RWPE2 (cell line): Measurements from ENCODE around the gene UNC13A.

Experiments used
- ATAC-seq: fragments of 200-7000 bp; cut with Tn5 transposase; 3 replicates; pipeline ENCODE4 v1.9.1; 2021; ENCODE audit warnings: low read depth
- DNase-seq: peaks from one replicate; pipeline ENCODE4 v3.0.0-alpha.2; 2020; ENCODE audit warnings: low spot score
- H3K27ac ChIP-seq: fragments of 450-650 bp; 2 replicates; pipeline ENCODE4 v1.5.1; 2017; ENCODE audit warnings: mild to moderate bottlenecking; ENCODE audit not compliant: poor library complexity, severe bottlenecking
- H3K27me3 ChIP-seq: fragments of 250-450 bp; sonication (Bioruptor Pico); 2 replicates; pipeline ENCODE4 v1.5.1; 2021; ENCODE audit warnings: mild to moderate bottlenecking, moderate library complexity; ENCODE audit not compliant: insufficient read depth, poor library complexity, severe bottlenecking
- H3K36me3 ChIP-seq: fragments of 250-450 bp; sonication (Bioruptor Pico); 2 replicates; pipeline ENCODE4 v1.5.1; 2020; ENCODE audit warnings: low read depth, mild to moderate bottlenecking, moderate library complexity
- H3K4me1 ChIP-seq: fragments of 250-450 bp; sonication (Bioruptor Pico); 2 replicates; pipeline ENCODE4 v1.5.1; 2021; ENCODE audit warnings: mild to moderate bottlenecking, moderate library complexity; ENCODE audit not compliant: insufficient read depth, poor library complexity, severe bottlenecking
- H3K4me3 ChIP-seq: fragments of 250-450 bp; sonication (Bioruptor Pico); 2 replicates; pipeline ENCODE4 v1.5.1; 2021; ENCODE audit warnings: mild to moderate bottlenecking, moderate library complexity; ENCODE audit not compliant: severe bottlenecking
- H3K9me3 ChIP-seq: fragments of 250-450 bp; sonication (Bioruptor Pico); 2 replicates; pipeline ENCODE4 v1.5.1; 2021; ENCODE audit warnings: mild to moderate bottlenecking, moderate library complexity; ENCODE audit not compliant: severe bottlenecking
- TF ChIP-seq, protein P1 (sequence below): fragments of 450-650 bp; IDR thresholded peaks from one replicate; pipeline ENCODE4 v1.5.1; 2017; ENCODE audit warnings: mild to moderate bottlenecking, moderate library complexity; ENCODE audit not compliant: poor library complexity, severe bottlenecking

UNC13A gene

DNA sequence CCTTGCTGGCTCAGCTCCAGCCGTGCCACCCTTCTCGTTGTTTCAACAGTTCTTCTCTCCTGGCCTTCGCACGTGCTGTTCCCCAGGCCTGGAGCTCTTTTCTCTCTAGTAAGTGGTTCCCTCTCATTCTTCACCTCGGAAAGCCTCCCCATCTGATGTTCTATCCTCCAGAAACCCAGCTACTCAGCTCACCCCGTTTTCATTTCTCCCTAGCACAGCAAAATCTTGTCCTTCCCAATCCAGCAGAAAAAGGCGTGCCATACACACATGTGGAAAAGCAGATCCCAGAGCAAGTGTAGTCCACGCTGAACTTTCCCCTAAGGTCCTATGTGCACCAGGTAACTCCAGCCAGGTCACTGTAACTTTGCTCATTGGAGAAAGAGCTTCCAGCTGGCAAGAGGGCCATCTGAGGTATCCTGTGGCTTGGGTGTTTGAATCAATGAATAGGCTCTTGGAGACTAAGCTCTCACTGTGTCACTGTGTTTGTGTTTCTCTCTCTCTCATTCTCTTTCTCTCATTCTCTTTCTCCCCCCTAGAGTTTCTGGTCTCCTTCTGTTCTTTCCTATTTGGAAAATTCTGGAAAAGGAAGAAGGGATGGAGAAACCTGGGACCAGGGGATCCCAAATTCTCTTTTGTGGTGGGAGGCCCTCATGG is 83.7 kb downstream of the UNC13A start:
- no peaks in the 10 kb centered on the region for H3K36me3 ChIP-seq
- no peaks in the 10 kb centered on the region for H3K4me1 ChIP-seq
- H3K27ac ChIP-seq, result no peak overlapping the region
- H3K27me3 ChIP-seq, result no peaks in the 10 kb centered on the region
- DNase-seq (no peak), ATAC-seq (no peak)
- TF ChIP-seq, protein P1, sequence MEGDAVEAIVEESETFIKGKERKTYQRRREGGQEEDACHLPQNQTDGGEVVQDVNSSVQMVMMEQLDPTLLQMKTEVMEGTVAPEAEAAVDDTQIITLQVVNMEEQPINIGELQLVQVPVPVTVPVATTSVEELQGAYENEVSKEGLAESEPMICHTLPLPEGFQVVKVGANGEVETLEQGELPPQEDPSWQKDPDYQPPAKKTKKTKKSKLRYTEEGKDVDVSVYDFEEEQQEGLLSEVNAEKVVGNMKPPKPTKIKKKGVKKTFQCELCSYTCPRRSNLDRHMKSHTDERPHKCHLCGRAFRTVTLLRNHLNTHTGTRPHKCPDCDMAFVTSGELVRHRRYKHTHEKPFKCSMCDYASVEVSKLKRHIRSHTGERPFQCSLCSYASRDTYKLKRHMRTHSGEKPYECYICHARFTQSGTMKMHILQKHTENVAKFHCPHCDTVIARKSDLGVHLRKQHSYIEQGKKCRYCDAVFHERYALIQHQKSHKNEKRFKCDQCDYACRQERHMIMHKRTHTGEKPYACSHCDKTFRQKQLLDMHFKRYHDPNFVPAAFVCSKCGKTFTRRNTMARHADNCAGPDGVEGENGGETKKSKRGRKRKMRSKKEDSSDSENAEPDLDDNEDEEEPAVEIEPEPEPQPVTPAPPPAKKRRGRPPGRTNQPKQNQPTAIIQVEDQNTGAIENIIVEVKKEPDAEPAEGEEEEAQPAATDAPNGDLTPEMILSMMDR, result no peak
- no peak overlapping the region for H3K4me3 ChIP-seq
- H3K9me3 ChIP-seq, result no peaks in the 10 kb centered on the region

DNA sequence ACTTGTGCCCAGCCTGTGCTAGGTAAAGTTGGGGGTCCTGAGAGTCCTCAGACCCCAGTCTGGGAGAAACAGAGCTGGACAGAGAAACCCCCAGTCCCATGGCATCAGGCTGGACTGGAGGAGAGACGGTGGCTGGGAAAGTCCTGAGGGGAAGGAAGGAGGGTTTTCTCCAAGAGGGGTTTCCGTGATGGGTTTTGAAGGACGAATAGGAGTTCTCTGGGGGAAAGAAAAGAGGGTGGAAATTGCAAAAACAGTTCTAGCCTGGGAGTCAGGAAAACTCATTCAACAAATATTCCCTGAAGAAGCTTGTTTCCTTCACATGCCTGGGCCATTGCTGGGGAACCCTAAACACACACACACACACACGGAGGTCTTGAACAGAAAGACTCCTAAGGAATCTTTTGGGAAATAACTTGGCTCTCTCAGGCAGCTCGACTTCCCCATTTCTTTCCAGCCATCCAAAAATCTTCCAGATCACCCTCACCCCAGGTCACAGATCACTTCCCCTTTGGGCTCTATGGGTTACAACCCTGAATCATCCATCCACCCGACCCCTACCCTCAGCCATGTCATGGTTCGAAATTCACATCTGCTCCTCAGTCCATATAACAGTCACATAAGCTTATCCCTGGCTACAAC is 85.2 kb downstream of the UNC13A start:
- TF ChIP-seq, protein P1, result no peak
- no peak overlapping the region for H3K27ac ChIP-seq
- ATAC-seq (no peak), DNase-seq (no peak)
- H3K27me3 ChIP-seq, result no peaks in the 10 kb centered on the region
- H3K4me3 ChIP-seq, result no peak overlapping the region
- no peaks in the 10 kb centered on the region for H3K4me1 ChIP-seq
- H3K9me3 ChIP-seq, result no peaks in the 10 kb centered on the region
- no peaks in the 10 kb centered on the region for H3K36me3 ChIP-seq

DNA sequence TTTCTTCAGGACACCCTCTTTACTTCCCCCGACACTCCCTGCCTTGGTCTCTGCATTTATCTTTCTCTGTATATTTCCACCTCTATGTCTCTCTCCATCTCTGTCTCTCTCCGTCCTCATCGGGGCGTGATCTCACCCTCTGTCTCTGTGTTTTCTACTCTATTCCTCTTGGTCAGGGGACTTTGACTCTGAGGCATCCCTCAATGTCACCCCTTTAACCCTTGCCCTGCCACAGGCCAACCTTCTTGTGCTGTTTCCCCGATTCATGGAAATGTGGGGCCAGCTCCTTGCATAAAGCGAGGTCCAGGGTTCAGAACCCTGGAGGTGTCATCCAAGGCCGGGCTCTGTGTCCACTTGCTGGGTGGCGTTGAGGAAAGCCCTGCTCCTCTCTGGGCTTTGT is 85.9 kb downstream of the UNC13A start:
- H3K9me3 ChIP-seq, result no peaks in the 10 kb centered on the region
- no peak overlapping the region for H3K27ac ChIP-seq
- no peak overlapping the region for H3K4me3 ChIP-seq
- TF ChIP-seq, protein P1, result no peak
- no peaks in the 10 kb centered on the region for H3K27me3 ChIP-seq
- ATAC-seq (no peak), DNase-seq (no peak)
- H3K36me3 ChIP-seq, result no peaks in the 10 kb centered on the region
- H3K4me1 ChIP-seq, result no peaks in the 10 kb centered on the region

DNA sequence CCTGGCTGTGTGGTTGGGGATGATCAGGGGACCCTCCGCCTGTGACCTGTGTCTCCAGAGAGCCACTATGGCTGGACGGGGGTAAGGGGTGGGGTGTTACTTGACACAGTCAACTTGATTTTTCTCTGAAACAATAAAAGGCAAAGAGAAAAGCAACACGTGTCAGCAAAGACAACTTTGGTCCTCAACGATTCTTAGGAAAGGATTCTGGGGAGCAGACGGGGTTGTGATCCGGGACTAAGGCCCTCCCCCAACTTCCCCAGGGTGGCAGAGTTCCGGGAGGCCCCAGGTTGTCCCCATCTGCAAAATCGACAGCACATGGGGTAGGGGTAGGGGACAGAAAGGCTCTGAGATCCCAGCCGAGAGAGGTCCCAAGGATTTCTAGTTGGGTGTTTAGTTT is 86.5 kb downstream of the UNC13A start:
- TF ChIP-seq, protein P1, result no peak
- H3K27me3 ChIP-seq, result no peaks in the 10 kb centered on the region
- no peaks in the 10 kb centered on the region for H3K9me3 ChIP-seq
- H3K36me3 ChIP-seq, result no peaks in the 10 kb centered on the region
- H3K4me1 ChIP-seq, result no peaks in the 10 kb centered on the region
- H3K27ac ChIP-seq, result no peak overlapping the region
- no peak overlapping the region for H3K4me3 ChIP-seq
- no peak for DNase-seq
- ATAC-seq, result no peak

DNA sequence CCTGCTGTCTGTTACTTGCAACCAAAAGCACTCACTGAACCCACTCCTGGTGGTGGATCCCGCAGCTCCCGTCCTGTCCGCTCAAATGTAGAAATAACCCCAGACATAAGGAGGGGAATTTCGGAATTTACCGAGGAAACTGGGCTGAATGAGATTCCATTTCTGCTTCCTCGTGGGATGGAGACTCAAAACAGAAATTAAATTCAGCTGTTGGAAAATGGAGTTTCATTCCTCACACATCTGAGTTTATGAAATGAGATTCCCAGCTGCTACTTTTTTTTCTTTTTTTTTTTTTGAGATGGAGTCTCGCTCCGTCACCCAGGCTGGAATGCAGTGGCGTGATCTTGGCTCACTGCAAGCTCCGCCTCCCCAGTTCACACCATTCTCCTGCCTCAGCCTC is 88.4 kb downstream of the UNC13A start:
- H3K27ac ChIP-seq, result no peak overlapping the region
- no peak for ATAC-seq
- no peaks in the 10 kb centered on the region for H3K9me3 ChIP-seq
- no peaks in the 10 kb centered on the region for H3K36me3 ChIP-seq
- H3K4me3 ChIP-seq, result no peak overlapping the region
- no peaks in the 10 kb centered on the region for H3K27me3 ChIP-seq
- DNase-seq, result no peak
- no peaks in the 10 kb centered on the region for H3K4me1 ChIP-seq
- TF ChIP-seq, protein P1, result no peak
